Spleen (tissue), 11 donors: ENCODE data around the gene ADAMTS3. TPM values are rescaled to one million over a fixed set of nuclear protein-coding genes. Genes with fewer than 3 reads are reported as not detected.

Experiments used
- DNase-seq: peaks from one replicate; pipeline ENCODE4 v3.0.0-alpha.2; 2020
- H3K27ac ChIP-seq, 8 donors: fragments of 200-600 bp; sonication (generic) in 7 of 8; 1 replicate in 4 of 8; 2 replicates in 4 of 8; pipeline versions ENCODE4 v1.5.0 to v1.8.0; 2016 to 2021; ENCODE audit warnings: inconsistent platforms in 4 of 8, mild to moderate bottlenecking in 4 of 8, moderate library complexity in 1 of 8
- H3K27me3 ChIP-seq, 7 donors: fragments of 200-600 bp; sonication (generic) in 6 of 7; replicated peaks in 1 of 7; 1 replicate in 4 of 7; 2 replicates in 3 of 7; pipeline versions ENCODE4 v1.5.0 to v1.8.0; 2016 to 2021; ENCODE audit warnings: inconsistent platforms in 3 of 7, mild to moderate bottlenecking in 1 of 7
- H3K36me3 ChIP-seq, 6 donors: fragments of 200-600 bp; sonication (generic) in 5 of 6; 1 replicate in 4 of 6; 2 replicates in 2 of 6; pipeline versions ENCODE4 v1.5.0 to v1.8.0; 2016 to 2021; ENCODE audit warnings: inconsistent platforms in 2 of 6
- H3K4me1 ChIP-seq, 6 donors: fragments of 200-600 bp; sonication (generic) in 5 of 6; 1 replicate in 3 of 6; 2 replicates in 3 of 6; pipeline versions ENCODE4 v1.5.0 to v1.8.0; 2016 to 2021; ENCODE audit warnings: inconsistent platforms in 3 of 6
- H3K4me3 ChIP-seq, 8 donors: fragments of 200-600 bp; sonication (generic) in 7 of 8; 1 replicate in 4 of 8; 2 replicates in 4 of 8; pipeline versions ENCODE4 v1.5.0 to v1.8.0; 2016 to 2021; ENCODE audit warnings: inconsistent platforms in 4 of 8, mild to moderate bottlenecking in 4 of 8, moderate library complexity in 2 of 8
- H3K9me3 ChIP-seq, 8 donors: fragments of 200-600 bp; sonication (generic) in 7 of 8; 1 replicate in 4 of 8; 2 replicates in 4 of 8; pipeline versions ENCODE4 v1.5.0 to v1.8.0; 2016 to 2021; ENCODE audit warnings: inconsistent platforms in 4 of 8
- CTCF ChIP-seq, 11 experiments: fragments of 200-600 bp in 7 of 11; fragments of 450-650 bp in 4 of 11; sonication (generic) in 4 of 11; IDR thresholded peaks in 8 of 11; conservative IDR thresholded peaks in 3 of 11; 1 replicate in 7 of 11; 2 replicates in 4 of 11; pipeline versions ENCODE4 v1.4.0 to v1.8.0; 2016 to 2021; ENCODE audit warnings: antibody characterized with exemption in 11 of 11, inconsistent platforms in 4 of 11, mild to moderate bottlenecking in 1 of 11
- POLR2A ChIP-seq, 3 donors: fragments of 450-650 bp; IDR thresholded peaks; one replicate each; pipeline ENCODE4 v1.5.1; 2017; ENCODE audit warnings: antibody characterized with exemption in 3 of 3, mild to moderate bottlenecking in 1 of 3
- POLR2AphosphoS5 ChIP-seq, 3 donors: sonication (generic); formaldehyde crosslinking; IDR thresholded peaks; one replicate each; pipeline ENCODE4 v1.5.1; 2017; ENCODE audit warnings: antibody characterized with exemption in 3 of 3
- WGBS, 5 donors: extraction: QIAGEN DNeasy Blood & Tissue Kit in 3 of 5; methylation state at CpG; one replicate each; pipeline versions ENCODE4 v1.1.5 to v1.1.7; 2013 to 2018; 5-methylcytosine and 5-hydroxymethylcytosine counted together
- intact Hi-C: fragments of 100-400 bp; cut with DNase I; formaldehyde crosslinking; loops from one replicate; pipeline ENCODE4 v1.15.0; 2023; ENCODE audit warnings: low total_unique reads
- polyA plus RNA-seq, 3 donors: library from polyadenylated mRNA; stranded (reverse); fragments of 200-250 nt; gene quantifications; one replicate each; pipeline ENCODE4 v1.2.1, GENCODE V29; 2013
- total RNA-seq, 7 donors: library from RNA; depleted of rRNA in 3 of 7; stranded (reverse); fragments of >200 nt in 3 of 7; fragmentation: NEBNext Ultra II Directional in 4 of 7; extraction: Animal tissue kit (Norgen Biotek cat#: 25700) in 4 of 7; gene quantifications; one replicate each; pipeline versions ENCODE4 v1.1.0 to v1.2.1, GENCODE V29; 2016 to 2021
- donor health status: healthy with polysubstance abuse.
- donor health status: DM: no; HTN: no; CAD: no; lungs with moderate emphysema.
- donor health status: DM: no; HTN: no; CAD: no.
- donor health status: Bipolar disorder and iron deficiency.
- donor health status: healthy.
- donor health status: DM: no; HTN: no; CAD: no.
- donor health status: DM: yes; HTN: yes; CAD: no.

ADAMTS3 gene
- total and polyA plus RNA-seq, 10 donors: 0.15 to 2.6 (median 0.66) TPM

GRCh38 chr4:72602396-72603376 is 33.7 kb upstream of the ADAMTS3 start:
- intact Hi-C loops: no loop called here
- 64 to 74% (median 68%) methylated on average over 3 of the region's 3 CpGs for WGBS, 5 donors
- no peaks in the 10 kb centered on the region for H3K4me1 ChIP-seq

GRCh38 chr4:72591547-72592454 is 22.8 kb upstream of the ADAMTS3 start:
- no peak for DNase-seq

More at GRCh38 chr4:72602396-72603376, 33.7 kb upstream of the ADAMTS3 start:
- Histone ChIP-seq H3K27ac (no peak overlapping the region), H3K9me3 (peaks cover 0 to 21% (median 17%) of the 10 kb centered on the region in 8 donors), H3K4me3 (no peak overlapping the region), H3K36me3 (no peaks in the 10 kb centered on the region), H3K27me3 (no peaks in the 10 kb centered on the region)
- no peak for DNase-seq
- TF ChIP-seq POLR2A (IDR thresholded peaks at IDR 0.05) (no peak), POLR2AphosphoS5 (IDR thresholded peaks at IDR 0.05) (no peak), CTCF (IDR thresholded peaks at IDR 0.05 in 8 of 11, conservative IDR thresholded peaks at IDR 0.05 in 3 of 11) (no peak)

GRCh38 chr4:72587334-72587733 is 18.3 kb upstream of the ADAMTS3 start:
- intact Hi-C loops: no loop called here
- Histone ChIP-seq H3K4me3 (no peak overlapping the region), H3K27me3 (no peaks in the 10 kb centered on the region), H3K36me3 (no peaks in the 10 kb centered on the region), H3K27ac (peak overlapping the region in 3 of 8 donors; percentile 50 to 73 (median 56)), H3K4me1 (no peaks in the 10 kb centered on the region), H3K9me3 (no peaks in the 10 kb centered on the region)
- DNase-seq: no peak
- WGBS, 5 donors: 64 to 91% (median 77%) methylated on average over 2 of the region's 2 CpGs
- TF ChIP-seq POLR2A (IDR thresholded peaks at IDR 0.05) (no peak), POLR2AphosphoS5 (IDR thresholded peaks at IDR 0.05) (peak in 1 of 3 donors; percentile 17)

More at GRCh38 chr4:72591547-72592454, 22.8 kb upstream of the ADAMTS3 start:
- H3K4me1 ChIP-seq: no peaks in the 10 kb centered on the region
- no peaks in the 10 kb centered on the region for H3K27me3 ChIP-seq
- intact Hi-C loops: no loop called here
- H3K27ac ChIP-seq: no peak overlapping the region
- WGBS, 5 donors: 75 to 89% (median 79%) methylated on average over 11 of the region's 11 CpGs
- no peaks in the 10 kb centered on the region for H3K9me3 ChIP-seq
- no peak overlapping the region for H3K4me3 ChIP-seq
- TF ChIP-seq CTCF (IDR thresholded peaks at IDR 0.05 in 8 of 11, conservative IDR thresholded peaks at IDR 0.05 in 3 of 11): no peak
- no peak for TF ChIP-seq POLR2AphosphoS5 (IDR thresholded peaks at IDR 0.05)
- no peak for TF ChIP-seq POLR2A (IDR thresholded peaks at IDR 0.05)
- no peaks in the 10 kb centered on the region for H3K36me3 ChIP-seq

GRCh38 chr4:72582853-72583252 is 13.8 kb upstream of the ADAMTS3 start:
- Histone ChIP-seq H3K27ac (no peak overlapping the region), H3K9me3 (no peaks in the 10 kb centered on the region), H3K27me3 (no peaks in the 10 kb centered on the region), H3K36me3 (no peaks in the 10 kb centered on the region), H3K4me3 (no peak overlapping the region), H3K4me1 (no peaks in the 10 kb centered on the region)
- no peak for TF ChIP-seq POLR2AphosphoS5 (IDR thresholded peaks at IDR 0.05)
- no peak for TF ChIP-seq POLR2A (IDR thresholded peaks at IDR 0.05)
- no peak for TF ChIP-seq CTCF (IDR thresholded peaks at IDR 0.05 in 8 of 11, conservative IDR thresholded peaks at IDR 0.05 in 3 of 11)
- 0 to 41% (median 0%) methylated on average over 2 of the region's 2 CpGs for WGBS, 5 donors
- intact Hi-C loops: no loop called here
- DNase-seq: no peak
